Measurements from ENCODE around the gene IQGAP1.
"Not testable (repeated sequence)": the region's sequence is repeated elsewhere in the genome, so short reads cannot be mapped to it uniquely, and the experiment has no call there.

Gene IQGAP1

GRCh38 chr15:90410316-90410715 is 22.3 kb downstream of the IQGAP1 start:
- ATAC-seq, result not testable (repeated sequence)

GRCh38 chr15:90411176-90411575 is 23.1 kb downstream of the IQGAP1 start:
- no peak for ATAC-seq

- peak in 1 of 2 donors; percentile 15 for ATAC-seq
Observed at GRCh38 chr15:90412356-90413194, 24.5 kb downstream of the IQGAP1 start.

GRCh38 chr15:90413411-90414379 is 25.7 kb downstream of the IQGAP1 start:
- ATAC-seq, result no peak

- peak; percentile 15 to 38 for ATAC-seq
Observed at GRCh38 chr15:90414408-90415028, 26.5 kb downstream of the IQGAP1 start.

GRCh38 chr15:90416052-90416451 is 28.0 kb downstream of the IQGAP1 start:
- ATAC-seq, result not testable (repeated sequence)

- ATAC-seq, result no peak
Observed at GRCh38 chr15:90418627-90419026, 30.6 kb downstream of the IQGAP1 start.

GRCh38 chr15:90419206-90419605 is 31.2 kb downstream of the IQGAP1 start:
- ATAC-seq, result peak; percentile 40 to 46

- ATAC-seq, result peak; percentile 98 to 99
Observed at GRCh38 chr15:90419738-90420406, 31.8 kb downstream of the IQGAP1 start.

- ATAC-seq, result no peak
Observed at GRCh38 chr15:90420451-90420850, 32.4 kb downstream of the IQGAP1 start.

GRCh38 chr15:90421527-90421926 is 33.5 kb downstream of the IQGAP1 start:
- ATAC-seq, result no peak

- no peak for ATAC-seq
Observed at GRCh38 chr15:90422043-90422442, 34.0 kb downstream of the IQGAP1 start.

- no peak for ATAC-seq
Observed at GRCh38 chr15:90422936-90423335, 34.9 kb downstream of the IQGAP1 start.

- ATAC-seq, result no peak
Observed at GRCh38 chr15:90423801-90424319, 35.8 kb downstream of the IQGAP1 start.

GRCh38 chr15:90425726-90426346 is 37.8 kb downstream of the IQGAP1 start:
- no peak for ATAC-seq

- no peak for ATAC-seq
Observed at GRCh38 chr15:90427185-90427584, 39.1 kb downstream of the IQGAP1 start.

- no peak for ATAC-seq
Observed at GRCh38 chr15:90432253-90432652, 44.2 kb downstream of the IQGAP1 start.

GRCh38 chr15:90435652-90436337 is 47.8 kb downstream of the IQGAP1 start:
- no peak for ATAC-seq

GRCh38 chr15:90436952-90437351 is 48.9 kb downstream of the IQGAP1 start:
- no peak for ATAC-seq

GRCh38 chr15:90437516-90437915 is 49.5 kb downstream of the IQGAP1 start:
- no peak for ATAC-seq

GRCh38 chr15:90439946-90440345 is 51.9 kb downstream of the IQGAP1 start:
- no peak for ATAC-seq

Data from activated CD4-positive, CD25-positive, alpha-beta regulatory T cell treated with anti-CD3 and anti-CD28 coated beads, Interleukin-2, amount 50 U/mL, for 24 hours (primary cell).